Measurements from ENCODE around the gene SGCE. TPM values are rescaled to one million over a fixed set of nuclear protein-coding genes. Genes with fewer than 3 reads are reported as not detected.
A peak's percentile ranks its signal among the peaks of the same experiment; 100 is the strongest.

SGCE gene
- total and polyA plus RNA-seq, 2 experiments from 2014 or later = 46.1 to 54.8 TPM

DNA sequence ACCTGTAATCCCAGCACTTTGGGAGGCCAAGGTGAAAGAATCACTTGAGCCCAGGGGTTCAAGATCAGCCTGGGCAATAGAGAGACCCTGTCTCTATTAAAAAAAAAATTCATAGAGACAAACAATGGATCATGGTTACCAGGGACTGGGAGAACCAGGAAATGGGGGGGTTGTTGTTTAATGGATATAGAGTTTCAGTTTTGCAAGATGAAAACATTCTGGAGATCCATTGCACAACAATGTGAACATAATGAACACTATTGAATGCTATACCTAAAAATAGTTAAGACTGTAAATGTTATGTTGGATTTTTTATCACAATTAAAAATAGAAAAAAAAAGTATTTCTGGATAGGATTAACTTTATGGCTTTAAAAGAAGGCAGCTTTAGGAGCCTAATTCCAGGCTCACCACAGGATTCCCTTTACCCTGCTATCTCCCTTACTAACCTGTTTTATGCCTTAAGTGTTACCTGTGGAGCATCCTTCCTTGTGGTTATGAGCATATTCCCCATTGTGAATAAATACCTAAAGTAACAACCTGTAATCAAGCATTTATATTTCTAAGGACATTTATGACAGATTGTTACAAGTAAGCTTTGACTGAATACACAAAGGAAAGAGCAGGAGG is 45.1 kb upstream of the SGCE start:
- ATAC-seq = peak; percentile 23; the same call in 2 of the 3 replicates
- H3K27ac Mint-ChIP-seq = peak overlapping the region; percentile 52; the same call in 1 of the 2 replicates
- no peak overlapping the region for H3K4me3 Mint-ChIP-seq
- H3K4me1 Mint-ChIP-seq = peaks cover 11% of the 10 kb centered on the region; the same call in 2 of the 3 replicates
- DNase-seq (ENCODE audit: low spot score) = no peak
- peaks cover 2% of the 10 kb centered on the region for H3K27me3 Mint-ChIP-seq (ENCODE audit: insufficient read depth, low read depth, poor library complexity)
- TF ChIP-seq JUNB (IDR thresholded peaks at IDR 0.05; ENCODE audit: unreplicated experiment) (no peak), CREB1 (CRISPR knock-in tag; IDR thresholded peaks at IDR 0.05; ENCODE audit: low read depth) (no peak)
- Histone ChIP-seq H3K36me3 (ENCODE audit: insufficient read depth) (no peaks in the 10 kb centered on the region), H3K9me2 (ENCODE audit: insufficient read depth) (no peaks in the 10 kb centered on the region), H3F3A (replicated peaks; ENCODE audit: low read depth) (no peaks in the 10 kb centered on the region), H3K27me3 (ENCODE audit: insufficient read depth) (no peaks in the 10 kb centered on the region), H3K4me1 (ENCODE audit: insufficient read depth) (no peaks in the 10 kb centered on the region; the same call in 1 of the 2 replicates), H3K79me2 (replicated peaks; ENCODE audit: insufficient read depth) (no peaks in the 10 kb centered on the region), H3K4me3 (no peak overlapping the region), H4K20me1 (replicated peaks; ENCODE audit: insufficient read depth) (no peaks in the 10 kb centered on the region), H3K4me2 (0 out of 2 replicates have a peak overlapping the region, but pooled peaks have one; percentile 1), H3K27ac (ENCODE audit: low read depth) (peak overlapping the region; percentile 21; the same call in 1 of the 2 replicates), H2AFZ (no peak overlapping the region)
- H3K36me3 Mint-ChIP-seq (ENCODE audit: low read depth) = peaks cover 6% of the 10 kb centered on the region
- H3K9me3 Mint-ChIP-seq = peaks cover 7% of the 10 kb centered on the region

DNA sequence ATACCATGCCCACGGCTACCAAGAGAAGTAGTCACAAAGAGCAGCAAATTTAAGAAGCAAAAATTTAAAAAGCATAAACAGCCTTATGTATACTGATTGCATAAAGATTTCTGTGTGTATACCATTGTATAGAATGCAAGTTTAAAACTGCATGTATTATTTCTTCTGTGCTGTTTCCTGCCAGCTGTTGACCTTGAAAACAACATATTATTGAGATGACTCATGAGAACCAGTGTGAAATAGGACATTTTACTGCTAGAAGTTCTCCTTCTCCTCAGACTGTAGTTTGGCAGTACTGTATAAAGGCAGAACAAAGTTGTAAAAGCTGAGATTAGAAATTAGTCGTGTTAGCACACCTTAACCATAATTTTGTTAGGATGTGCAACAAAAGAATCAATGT is 42.3 kb upstream of the SGCE start:
- no peaks in the 10 kb centered on the region for H3F3A ChIP-seq (replicated peaks; ENCODE audit: low read depth)
- H3K4me2 ChIP-seq = no peak overlapping the region
- DNase-seq (ENCODE audit: low spot score) = no peak
- H2AFZ ChIP-seq = no peak overlapping the region
- H3K9me2 ChIP-seq (ENCODE audit: insufficient read depth) = no peaks in the 10 kb centered on the region
- peaks cover 11% of the 10 kb centered on the region; the same call in 2 of the 3 replicates for H3K4me1 Mint-ChIP-seq
- no peaks in the 10 kb centered on the region; the same call in 2 of the 3 replicates for H3K9me3 Mint-ChIP-seq
- H3K36me3 ChIP-seq (ENCODE audit: insufficient read depth) = no peaks in the 10 kb centered on the region
- no peak overlapping the region for H3K4me3 ChIP-seq
- H3K79me2 ChIP-seq (replicated peaks; ENCODE audit: insufficient read depth) = no peaks in the 10 kb centered on the region
- no peak overlapping the region for H3K27ac Mint-ChIP-seq
- H3K4me3 Mint-ChIP-seq = no peak overlapping the region
- H3K27ac ChIP-seq (ENCODE audit: low read depth) = no peak overlapping the region
- no peaks in the 10 kb centered on the region for H3K27me3 ChIP-seq (ENCODE audit: insufficient read depth)
- no peaks in the 10 kb centered on the region for H4K20me1 ChIP-seq (replicated peaks; ENCODE audit: insufficient read depth)
- no peaks in the 10 kb centered on the region for H3K36me3 Mint-ChIP-seq (ENCODE audit: low read depth)
- H3K27me3 Mint-ChIP-seq (ENCODE audit: insufficient read depth, low read depth, poor library complexity) = no peaks in the 10 kb centered on the region
- ATAC-seq = no peak
- H3K4me1 ChIP-seq (ENCODE audit: insufficient read depth) = no peaks in the 10 kb centered on the region; the same call in 1 of the 2 replicates
- TF ChIP-seq CREB1 (CRISPR knock-in tag; IDR thresholded peaks at IDR 0.05; ENCODE audit: low read depth) (no peak), STAT1 (IDR thresholded peaks at IDR 0.05; ENCODE audit: unreplicated experiment) (no peak), ZNF331 (CRISPR knock-in tag; IDR thresholded peaks at IDR 0.05; ENCODE audit: low read depth) (no peak), NANOG (IDR thresholded peaks at IDR 0.05; ENCODE audit: borderline replicate concordance) (no peak), EZH2 (IDR thresholded peaks at IDR 0.05; ENCODE audit: low read depth, unreplicated experiment) (no peak), ZNF114 (CRISPR knock-in tag; IDR thresholded peaks at IDR 0.05) (no peak), POLR2AphosphoS5 (IDR thresholded peaks at IDR 0.05; ENCODE audit: low read depth) (no peak), JUNB (IDR thresholded peaks at IDR 0.05; ENCODE audit: unreplicated experiment) (no peak)
- TF ChIP-seq, protein P1, sequence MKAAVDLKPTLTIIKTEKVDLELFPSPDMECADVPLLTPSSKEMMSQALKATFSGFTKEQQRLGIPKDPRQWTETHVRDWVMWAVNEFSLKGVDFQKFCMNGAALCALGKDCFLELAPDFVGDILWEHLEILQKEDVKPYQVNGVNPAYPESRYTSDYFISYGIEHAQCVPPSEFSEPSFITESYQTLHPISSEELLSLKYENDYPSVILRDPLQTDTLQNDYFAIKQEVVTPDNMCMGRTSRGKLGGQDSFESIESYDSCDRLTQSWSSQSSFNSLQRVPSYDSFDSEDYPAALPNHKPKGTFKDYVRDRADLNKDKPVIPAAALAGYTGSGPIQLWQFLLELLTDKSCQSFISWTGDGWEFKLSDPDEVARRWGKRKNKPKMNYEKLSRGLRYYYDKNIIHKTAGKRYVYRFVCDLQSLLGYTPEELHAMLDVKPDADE (IDR thresholded peaks at IDR 0.05) = no peak
- TF ChIP-seq, protein P2, sequence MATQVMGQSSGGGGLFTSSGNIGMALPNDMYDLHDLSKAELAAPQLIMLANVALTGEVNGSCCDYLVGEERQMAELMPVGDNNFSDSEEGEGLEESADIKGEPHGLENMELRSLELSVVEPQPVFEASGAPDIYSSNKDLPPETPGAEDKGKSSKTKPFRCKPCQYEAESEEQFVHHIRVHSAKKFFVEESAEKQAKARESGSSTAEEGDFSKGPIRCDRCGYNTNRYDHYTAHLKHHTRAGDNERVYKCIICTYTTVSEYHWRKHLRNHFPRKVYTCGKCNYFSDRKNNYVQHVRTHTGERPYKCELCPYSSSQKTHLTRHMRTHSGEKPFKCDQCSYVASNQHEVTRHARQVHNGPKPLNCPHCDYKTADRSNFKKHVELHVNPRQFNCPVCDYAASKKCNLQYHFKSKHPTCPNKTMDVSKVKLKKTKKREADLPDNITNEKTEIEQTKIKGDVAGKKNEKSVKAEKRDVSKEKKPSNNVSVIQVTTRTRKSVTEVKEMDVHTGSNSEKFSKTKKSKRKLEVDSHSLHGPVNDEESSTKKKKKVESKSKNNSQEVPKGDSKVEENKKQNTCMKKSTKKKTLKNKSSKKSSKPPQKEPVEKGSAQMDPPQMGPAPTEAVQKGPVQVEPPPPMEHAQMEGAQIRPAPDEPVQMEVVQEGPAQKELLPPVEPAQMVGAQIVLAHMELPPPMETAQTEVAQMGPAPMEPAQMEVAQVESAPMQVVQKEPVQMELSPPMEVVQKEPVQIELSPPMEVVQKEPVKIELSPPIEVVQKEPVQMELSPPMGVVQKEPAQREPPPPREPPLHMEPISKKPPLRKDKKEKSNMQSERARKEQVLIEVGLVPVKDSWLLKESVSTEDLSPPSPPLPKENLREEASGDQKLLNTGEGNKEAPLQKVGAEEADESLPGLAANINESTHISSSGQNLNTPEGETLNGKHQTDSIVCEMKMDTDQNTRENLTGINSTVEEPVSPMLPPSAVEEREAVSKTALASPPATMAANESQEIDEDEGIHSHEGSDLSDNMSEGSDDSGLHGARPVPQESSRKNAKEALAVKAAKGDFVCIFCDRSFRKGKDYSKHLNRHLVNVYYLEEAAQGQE (IDR thresholded peaks at IDR 0.05; ENCODE audit: unreplicated experiment) = no peak
- TF ChIP-seq, protein P3, sequence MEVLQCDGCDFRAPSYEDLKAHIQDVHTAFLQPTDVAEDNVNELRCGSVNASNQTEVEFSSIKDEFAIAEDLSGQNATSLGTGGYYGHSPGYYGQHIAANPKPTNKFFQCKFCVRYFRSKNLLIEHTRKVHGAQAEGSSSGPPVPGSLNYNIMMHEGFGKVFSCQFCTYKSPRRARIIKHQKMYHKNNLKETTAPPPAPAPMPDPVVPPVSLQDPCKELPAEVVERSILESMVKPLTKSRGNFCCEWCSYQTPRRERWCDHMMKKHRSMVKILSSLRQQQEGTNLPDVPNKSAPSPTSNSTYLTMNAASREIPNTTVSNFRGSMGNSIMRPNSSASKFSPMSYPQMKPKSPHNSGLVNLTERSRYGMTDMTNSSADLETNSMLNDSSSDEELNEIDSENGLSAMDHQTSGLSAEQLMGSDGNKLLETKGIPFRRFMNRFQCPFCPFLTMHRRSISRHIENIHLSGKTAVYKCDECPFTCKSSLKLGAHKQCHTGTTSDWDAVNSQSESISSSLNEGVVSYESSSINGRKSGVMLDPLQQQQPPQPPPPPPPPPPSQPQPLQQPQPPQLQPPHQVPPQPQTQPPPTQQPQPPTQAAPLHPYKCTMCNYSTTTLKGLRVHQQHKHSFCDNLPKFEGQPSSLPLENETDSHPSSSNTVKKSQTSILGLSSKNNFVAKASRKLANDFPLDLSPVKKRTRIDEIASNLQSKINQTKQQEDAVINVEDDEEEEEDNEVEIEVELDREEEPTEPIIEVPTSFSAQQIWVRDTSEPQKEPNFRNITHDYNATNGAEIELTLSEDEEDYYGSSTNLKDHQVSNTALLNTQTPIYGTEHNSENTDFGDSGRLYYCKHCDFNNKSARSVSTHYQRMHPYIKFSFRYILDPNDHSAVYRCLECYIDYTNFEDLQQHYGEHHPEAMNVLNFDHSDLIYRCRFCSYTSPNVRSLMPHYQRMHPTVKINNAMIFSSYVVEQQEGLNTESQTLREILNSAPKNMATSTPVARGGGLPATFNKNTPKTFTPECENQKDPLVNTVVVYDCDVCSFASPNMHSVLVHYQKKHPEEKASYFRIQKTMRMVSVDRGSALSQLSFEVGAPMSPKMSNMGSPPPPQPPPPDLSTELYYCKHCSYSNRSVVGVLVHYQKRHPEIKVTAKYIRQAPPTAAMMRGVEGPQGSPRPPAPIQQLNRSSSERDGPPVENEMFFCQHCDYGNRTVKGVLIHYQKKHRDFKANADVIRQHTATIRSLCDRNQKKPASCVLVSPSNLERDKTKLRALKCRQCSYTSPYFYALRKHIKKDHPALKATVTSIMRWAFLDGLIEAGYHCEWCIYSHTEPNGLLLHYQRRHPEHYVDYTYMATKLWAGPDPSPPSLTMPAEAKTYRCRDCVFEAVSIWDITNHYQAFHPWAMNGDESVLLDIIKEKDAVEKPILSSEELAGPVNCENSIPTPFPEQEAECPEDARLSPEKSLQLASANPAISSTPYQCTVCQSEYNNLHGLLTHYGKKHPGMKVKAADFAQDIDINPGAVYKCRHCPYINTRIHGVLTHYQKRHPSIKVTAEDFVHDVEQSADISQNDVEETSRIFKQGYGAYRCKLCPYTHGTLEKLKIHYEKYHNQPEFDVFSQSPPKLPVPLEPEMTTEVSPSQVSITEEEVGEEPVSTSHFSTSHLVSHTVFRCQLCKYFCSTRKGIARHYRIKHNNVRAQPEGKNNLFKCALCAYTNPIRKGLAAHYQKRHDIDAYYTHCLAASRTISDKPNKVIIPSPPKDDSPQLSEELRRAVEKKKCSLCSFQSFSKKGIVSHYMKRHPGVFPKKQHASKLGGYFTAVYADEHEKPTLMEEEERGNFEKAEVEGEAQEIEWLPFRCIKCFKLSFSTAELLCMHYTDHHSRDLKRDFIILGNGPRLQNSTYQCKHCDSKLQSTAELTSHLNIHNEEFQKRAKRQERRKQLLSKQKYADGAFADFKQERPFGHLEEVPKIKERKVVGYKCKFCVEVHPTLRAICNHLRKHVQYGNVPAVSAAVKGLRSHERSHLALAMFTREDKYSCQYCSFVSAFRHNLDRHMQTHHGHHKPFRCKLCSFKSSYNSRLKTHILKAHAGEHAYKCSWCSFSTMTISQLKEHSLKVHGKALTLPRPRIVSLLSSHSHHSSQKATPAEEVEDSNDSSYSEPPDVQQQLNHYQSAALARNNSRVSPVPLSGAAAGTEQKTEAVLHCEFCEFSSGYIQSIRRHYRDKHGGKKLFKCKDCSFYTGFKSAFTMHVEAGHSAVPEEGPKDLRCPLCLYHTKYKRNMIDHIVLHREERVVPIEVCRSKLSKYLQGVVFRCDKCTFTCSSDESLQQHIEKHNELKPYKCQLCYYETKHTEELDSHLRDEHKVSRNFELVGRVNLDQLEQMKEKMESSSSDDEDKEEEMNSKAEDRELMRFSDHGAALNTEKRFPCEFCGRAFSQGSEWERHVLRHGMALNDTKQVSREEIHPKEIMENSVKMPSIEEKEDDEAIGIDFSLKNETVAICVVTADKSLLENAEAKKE (CRISPR knock-in tag; IDR thresholded peaks at IDR 0.05) = no peak

Data from GM23338 (cell line).